ENCODE measurements around the gene CDC42BPA. TPM values are rescaled to one million over a fixed set of nuclear protein-coding genes. Genes with fewer than 3 reads are reported as not detected.

Gene CDC42BPA
- total and polyA plus RNA-seq, 2 experiments from 2014 or later = 28.6 to 39.1 TPM

GRCh38 chr1:226965581-226966440, 352.5 kb downstream of the CDC42BPA start:
- Histone ChIP-seq H3K4me1 (ENCODE audit: insufficient read depth) (no peaks in the 10 kb centered on the region), H3K27me3 (replicated peaks; ENCODE audit: insufficient read depth) (no peaks in the 10 kb centered on the region), H3K4me2 (ENCODE audit: unreplicated experiment) (no peak overlapping the region), H3K9me3 (ENCODE audit: low read depth) (no peaks in the 10 kb centered on the region), H3K4me3 (no peak overlapping the region), H3K27ac (no peak overlapping the region), H3K9me2 (ENCODE audit: insufficient read depth) (no peaks in the 10 kb centered on the region), H2AFZ (no peak overlapping the region), H4K20me1 (ENCODE audit: insufficient read depth) (no peaks in the 10 kb centered on the region), H3K36me3 (ENCODE audit: low read depth) (no peaks in the 10 kb centered on the region), H3K79me2 (ENCODE audit: insufficient read depth) (no peaks in the 10 kb centered on the region), H3K9ac (no peak overlapping the region), H3F3A (ENCODE audit: insufficient read depth) (no peaks in the 10 kb centered on the region)
- in situ Hi-C loops (cut with MboI) = no loop called here
- no peak for DNase-seq
- 80 to 83% methylated on average over 23 of the region's 23 CpGs for WGBS, 2 experiments (ENCODE audit: low coverage in 1 of 2, low lambda C conversion rate in 2 of 2, missing lambda C conversion rate in 2 of 2)
- TF ChIP-seq EZH2 (IDR thresholded peaks at IDR 0.05; ENCODE audit: insufficient read depth, poor library complexity, severe bottlenecking) = no peak
- TF ChIP-seq EZH2phosphoT487 (IDR thresholded peaks at IDR 0.05; ENCODE audit: insufficient read depth, low read depth) = no peak

- Histone ChIP-seq H3K9ac (no peak overlapping the region), H3F3A (ENCODE audit: insufficient read depth) (no peaks in the 10 kb centered on the region), H3K4me2 (ENCODE audit: unreplicated experiment) (no peak overlapping the region), H3K4me3 (no peak overlapping the region), H3K9me2 (ENCODE audit: insufficient read depth) (no peaks in the 10 kb centered on the region), H2AFZ (no peak overlapping the region), H3K27ac (no peak overlapping the region), H3K79me2 (ENCODE audit: insufficient read depth) (no peaks in the 10 kb centered on the region), H3K4me1 (ENCODE audit: insufficient read depth) (no peaks in the 10 kb centered on the region), H3K36me3 (ENCODE audit: low read depth) (no peaks in the 10 kb centered on the region), H3K27me3 (replicated peaks; ENCODE audit: insufficient read depth) (no peaks in the 10 kb centered on the region), H4K20me1 (ENCODE audit: insufficient read depth) (no peaks in the 10 kb centered on the region), H3K9me3 (ENCODE audit: low read depth) (no peaks in the 10 kb centered on the region)
- 89 to 90% methylated on average over 27 to 28 of the region's 29 CpGs for WGBS, 2 experiments (ENCODE audit: low coverage in 1 of 2, low lambda C conversion rate in 2 of 2, missing lambda C conversion rate in 2 of 2)
- no peak for DNase-seq
- in situ Hi-C loops (cut with MboI) = no loop called here
- TF ChIP-seq EZH2 (IDR thresholded peaks at IDR 0.05; ENCODE audit: insufficient read depth, poor library complexity, severe bottlenecking) (no peak), EZH2phosphoT487 (IDR thresholded peaks at IDR 0.05; ENCODE audit: insufficient read depth, low read depth) (no peak)
These were observed 353.4 kb downstream of the CDC42BPA start for GRCh38 chr1:226964611-226965486.

GRCh38 chr1:226964068-226964425, 354.2 kb downstream of the CDC42BPA start:
- Histone ChIP-seq H3K9me3 (ENCODE audit: low read depth) (no peaks in the 10 kb centered on the region), H3K79me2 (ENCODE audit: insufficient read depth) (no peaks in the 10 kb centered on the region), H4K20me1 (ENCODE audit: insufficient read depth) (no peaks in the 10 kb centered on the region), H3K4me1 (ENCODE audit: insufficient read depth) (no peaks in the 10 kb centered on the region), H3K9ac (no peak overlapping the region), H3K9me2 (ENCODE audit: insufficient read depth) (no peaks in the 10 kb centered on the region), H3F3A (ENCODE audit: insufficient read depth) (no peaks in the 10 kb centered on the region), H2AFZ (no peak overlapping the region), H3K27ac (no peak overlapping the region), H3K36me3 (ENCODE audit: low read depth) (no peaks in the 10 kb centered on the region), H3K4me2 (ENCODE audit: unreplicated experiment) (no peak overlapping the region), H3K4me3 (no peak overlapping the region), H3K27me3 (replicated peaks; ENCODE audit: insufficient read depth) (no peaks in the 10 kb centered on the region)
- in situ Hi-C loops (cut with MboI) = no loop called here
- no peak for DNase-seq
- 77 to 84% methylated on average over 6 of the region's 6 CpGs for whole genome bisulfite sequencing, 2 experiments (ENCODE audit: low coverage in 1 of 2, low lambda C conversion rate in 2 of 2, missing lambda C conversion rate in 2 of 2)
- TF ChIP-seq EZH2phosphoT487 (IDR thresholded peaks at IDR 0.05; ENCODE audit: insufficient read depth, low read depth) = no peak
- no peak for TF ChIP-seq EZH2 (IDR thresholded peaks at IDR 0.05; ENCODE audit: insufficient read depth, poor library complexity, severe bottlenecking)

- Histone ChIP-seq H3K4me2 (ENCODE audit: unreplicated experiment) (no peak overlapping the region), H3K9me3 (ENCODE audit: low read depth) (no peaks in the 10 kb centered on the region), H3K79me2 (ENCODE audit: insufficient read depth) (no peaks in the 10 kb centered on the region), H3K27ac (no peak overlapping the region), H3K9me2 (ENCODE audit: insufficient read depth) (no peaks in the 10 kb centered on the region), H3K36me3 (ENCODE audit: low read depth) (no peaks in the 10 kb centered on the region), H3F3A (ENCODE audit: insufficient read depth) (no peaks in the 10 kb centered on the region), H3K27me3 (replicated peaks; ENCODE audit: insufficient read depth) (no peaks in the 10 kb centered on the region), H3K4me3 (no peak overlapping the region), H3K9ac (no peak overlapping the region), H2AFZ (no peak overlapping the region), H4K20me1 (ENCODE audit: insufficient read depth) (no peaks in the 10 kb centered on the region), H3K4me1 (ENCODE audit: insufficient read depth) (no peaks in the 10 kb centered on the region)
- DNase-seq = no peak
- 85 to 90% methylated on average over 20 to 28 of the region's 28 CpGs for WGBS, 2 experiments (ENCODE audit: low coverage in 1 of 2, low lambda C conversion rate in 2 of 2, missing lambda C conversion rate in 2 of 2)
- TF ChIP-seq EZH2phosphoT487 (IDR thresholded peaks at IDR 0.05; ENCODE audit: insufficient read depth, low read depth) (no peak), EZH2 (IDR thresholded peaks at IDR 0.05; ENCODE audit: insufficient read depth, poor library complexity, severe bottlenecking) (no peak)
- in situ Hi-C loops (cut with MboI) = no loop called here
These were observed 355.6 kb downstream of the CDC42BPA start for GRCh38 chr1:226962421-226963391.

All from GM23248 (cell line).